ENCODE measurements around the gene FOXI3. TPM values are rescaled to one million over a fixed set of nuclear protein-coding genes. Genes with fewer than 3 reads are reported as not detected.

Gene FOXI3
- total RNA-seq (not detected), polyA plus RNA-seq (not detected)

GRCh38 chr2:88452565-88452905, at the start of gene FOXI3:
Gene FOXI3, minus strand, starts transcription at chr2:88452693. Its CDS starts 158 bp downstream, at chr2:88452535.
- no peak within 1 kb of the TSS for H3K27ac ChIP-seq (ENCODE audit: low read depth, low read length)
- Mint-ChIP-seq H3K4me1 (peaks cover 8 to 15% (median 9%) of the 10 kb centered on the region in 3 donors), H3K9me3 (peaks cover 0 to 9% (median 4%) of the 10 kb centered on the region in 5 donors), H3K27ac (peak within 1 kb of the TSS in 1 of 8 donors; percentile 56), H3K4me3 (peak within 1 kb of the TSS; percentile 54 to 87 (median 76)), H3K27me3 (peaks cover 55 to 70% of the 10 kb centered on the region in 2 donors), H3K36me3 (peaks cover 0 to 4% (median 0%) of the 10 kb centered on the region in 3 donors)
- POLR2A ChIA-PET: no interaction called here
- CTCF ChIA-PET: no interaction called here
- peaks cover 36% of the 10 kb centered on the region for H3K27me3 ChIP-seq (ENCODE audit: insufficient read depth, low read length, poor library complexity, severe bottlenecking)
- DNase-seq: no peak
- H3K9me3 ChIP-seq (ENCODE audit: low read length): no peaks in the 10 kb centered on the region
- H3K4me3 ChIP-seq (ENCODE audit: low read length): no peak within 1 kb of the TSS
- no peaks in the 10 kb centered on the region for H3K4me1 ChIP-seq (ENCODE audit: insufficient read depth, low read length)
- H3K36me3 ChIP-seq (ENCODE audit: insufficient read depth, low read length): no peaks in the 10 kb centered on the region

DNA sequence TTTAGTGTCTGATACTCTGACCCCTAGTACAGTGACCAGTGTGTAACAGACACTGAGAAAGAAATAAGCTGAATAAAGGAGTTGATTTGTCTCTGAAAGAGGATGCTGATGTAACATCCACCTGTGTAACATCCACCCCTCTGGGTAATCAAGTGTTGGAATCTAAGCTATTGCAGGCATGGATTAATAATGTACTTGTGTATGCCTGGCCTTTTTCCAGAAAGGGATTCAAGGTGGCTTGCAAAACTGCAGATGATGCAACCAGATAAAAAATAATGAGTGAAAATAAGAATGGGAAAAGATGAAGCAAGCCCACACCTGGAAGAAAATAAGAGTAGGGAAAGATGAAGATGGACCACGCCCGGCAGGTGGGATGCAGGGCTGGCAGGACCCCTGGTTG, 48.2 kb upstream of the FOXI3 start:
- DNase-seq: no peak
- Mint-ChIP-seq H3K36me3 (no peaks in the 10 kb centered on the region), H3K27ac (no peak overlapping the region), H3K4me1 (no peaks in the 10 kb centered on the region), H3K27me3 (peaks cover 11 to 33% of the 10 kb centered on the region in 2 donors), H3K4me3 (no peak overlapping the region), H3K9me3 (peaks cover 0 to 10% (median 2%) of the 10 kb centered on the region in 5 donors)
- no peak overlapping the region for H3K4me3 ChIP-seq (ENCODE audit: low read length)
- H3K27me3 ChIP-seq (ENCODE audit: insufficient read depth, low read length, poor library complexity, severe bottlenecking): no peaks in the 10 kb centered on the region
- no peak overlapping the region for H3K27ac ChIP-seq (ENCODE audit: low read depth, low read length)
- no peaks in the 10 kb centered on the region for H3K36me3 ChIP-seq (ENCODE audit: insufficient read depth, low read length)
- POLR2A ChIA-PET: no interaction called here
- CTCF ChIA-PET: no interaction called here
- no peaks in the 10 kb centered on the region for H3K4me1 ChIP-seq (ENCODE audit: insufficient read depth, low read length)
- no peaks in the 10 kb centered on the region for H3K9me3 ChIP-seq (ENCODE audit: low read length)

DNA sequence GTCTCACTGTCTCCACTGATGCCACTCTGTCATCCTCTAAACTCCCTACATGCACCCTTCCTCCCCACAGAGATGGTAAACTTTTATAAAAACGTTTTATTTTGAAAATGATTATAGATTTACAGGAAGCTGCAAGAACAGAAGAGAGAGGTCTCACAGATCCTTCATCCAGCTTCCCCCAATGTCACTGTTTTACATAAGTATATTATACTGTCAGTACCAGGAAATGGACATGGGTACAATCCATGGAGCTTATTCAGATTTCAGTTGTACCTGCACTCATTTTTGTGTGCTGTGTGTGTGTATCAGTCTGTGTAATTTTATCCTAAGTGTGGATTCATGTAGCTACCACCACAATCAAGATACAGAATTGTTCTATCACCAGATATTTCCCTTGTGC, 46.7 kb upstream of the FOXI3 start:
- Mint-ChIP-seq H3K4me3 (no peak overlapping the region), H3K9me3 (peaks cover 0 to 10% (median 2%) of the 10 kb centered on the region in 5 donors), H3K27me3 (peaks cover 15 to 40% of the 10 kb centered on the region in 2 donors), H3K36me3 (no peaks in the 10 kb centered on the region), H3K27ac (no peak overlapping the region), H3K4me1 (no peaks in the 10 kb centered on the region)
- Histone ChIP-seq H3K27ac (ENCODE audit: low read depth, low read length) (no peak overlapping the region), H3K4me3 (ENCODE audit: low read length) (no peak overlapping the region), H3K36me3 (ENCODE audit: insufficient read depth, low read length) (no peaks in the 10 kb centered on the region), H3K27me3 (ENCODE audit: insufficient read depth, low read length, poor library complexity, severe bottlenecking) (no peaks in the 10 kb centered on the region), H3K4me1 (ENCODE audit: insufficient read depth, low read length) (no peaks in the 10 kb centered on the region), H3K9me3 (ENCODE audit: low read length) (no peaks in the 10 kb centered on the region)
- DNase-seq: no peak
- ChIA-PET POLR2A (no interaction called here), CTCF (no interaction called here)

GRCh38 chr2:88493481-88493880, 41.0 kb upstream of the FOXI3 start:
- Mint-ChIP-seq H3K4me1 (no peaks in the 10 kb centered on the region), H3K27me3 (peaks cover 8 to 43% of the 10 kb centered on the region in 2 donors), H3K27ac (no peak overlapping the region), H3K4me3 (no peak overlapping the region), H3K36me3 (no peaks in the 10 kb centered on the region), H3K9me3 (no peaks in the 10 kb centered on the region)
- H3K36me3 ChIP-seq (ENCODE audit: insufficient read depth, low read length): no peaks in the 10 kb centered on the region
- ChIA-PET CTCF (no interaction called here), POLR2A (no interaction called here)
- H3K4me1 ChIP-seq (ENCODE audit: insufficient read depth, low read length): no peaks in the 10 kb centered on the region
- no peak for DNase-seq
- no peak overlapping the region for H3K4me3 ChIP-seq (ENCODE audit: low read length)
- no peaks in the 10 kb centered on the region for H3K9me3 ChIP-seq (ENCODE audit: low read length)
- H3K27ac ChIP-seq (ENCODE audit: low read depth, low read length): no peak overlapping the region
- H3K27me3 ChIP-seq (ENCODE audit: insufficient read depth, low read length, poor library complexity, severe bottlenecking): no peaks in the 10 kb centered on the region

DNA sequence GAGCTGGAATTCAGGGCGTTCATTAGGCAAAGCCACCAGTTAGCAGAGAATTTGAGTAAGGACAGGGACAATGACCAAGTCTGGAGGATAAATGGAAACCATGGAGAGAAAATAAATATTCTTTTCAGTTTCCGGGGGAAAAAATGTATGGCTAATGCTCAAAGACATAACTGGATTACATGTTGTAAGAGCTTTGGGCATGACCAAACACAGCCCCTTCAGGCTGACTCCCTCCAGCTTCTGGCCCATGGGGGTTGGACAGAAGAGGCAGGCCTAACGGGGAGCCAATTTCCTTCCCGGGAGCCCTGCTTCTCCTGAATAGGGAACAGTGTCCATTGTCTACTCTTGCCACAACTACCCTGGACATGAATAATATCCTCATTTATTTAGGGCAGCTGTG, 39.5 kb upstream of the FOXI3 start:
- H3K27ac ChIP-seq (ENCODE audit: low read depth, low read length): no peak overlapping the region
- H3K4me3 ChIP-seq (ENCODE audit: low read length): no peak overlapping the region
- Mint-ChIP-seq H3K27ac (no peak overlapping the region), H3K36me3 (no peaks in the 10 kb centered on the region), H3K4me1 (no peaks in the 10 kb centered on the region), H3K9me3 (no peaks in the 10 kb centered on the region), H3K4me3 (no peak overlapping the region), H3K27me3 (peaks cover 8 to 40% of the 10 kb centered on the region in 2 donors)
- POLR2A ChIA-PET: no interaction called here
- no peaks in the 10 kb centered on the region for H3K9me3 ChIP-seq (ENCODE audit: low read length)
- H3K4me1 ChIP-seq (ENCODE audit: insufficient read depth, low read length): no peaks in the 10 kb centered on the region
- no peaks in the 10 kb centered on the region for H3K27me3 ChIP-seq (ENCODE audit: insufficient read depth, low read length, poor library complexity, severe bottlenecking)
- DNase-seq: no peak
- CTCF ChIA-PET: no interaction called here
- no peaks in the 10 kb centered on the region for H3K36me3 ChIP-seq (ENCODE audit: insufficient read depth, low read length)

DNA sequence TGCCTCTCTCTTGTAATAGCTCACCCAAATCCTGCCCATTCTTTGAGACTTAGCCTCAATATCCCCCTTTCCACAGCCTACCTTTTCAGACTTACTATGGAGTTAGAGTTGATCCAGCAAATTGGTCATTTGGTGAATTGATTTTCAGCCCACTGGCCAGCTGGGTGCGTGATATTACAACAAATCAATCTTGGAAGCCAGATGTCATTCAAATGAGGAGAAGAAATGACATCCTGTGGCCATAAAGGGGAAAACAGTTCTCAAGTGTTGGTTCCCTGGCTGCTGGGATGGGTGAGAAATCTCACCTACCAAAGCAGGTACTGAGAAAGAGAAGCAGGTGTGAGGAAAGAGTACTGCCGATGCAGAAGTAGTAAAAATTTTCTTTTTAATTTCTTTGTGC, 36.7 kb upstream of the FOXI3 start:
- CTCF ChIA-PET: no interaction called here
- POLR2A ChIA-PET: no interaction called here
- no peak overlapping the region for H3K27ac Mint-ChIP-seq

GRCh38 chr2:88483200-88483599, 30.7 kb upstream of the FOXI3 start:
- H3K9me3 ChIP-seq (ENCODE audit: low read length): no peaks in the 10 kb centered on the region
- no peak for DNase-seq
- ChIA-PET CTCF (no interaction called here), POLR2A (no interaction called here)
- Mint-ChIP-seq H3K27ac (no peak overlapping the region), H3K27me3 (peaks cover 5 to 22% of the 10 kb centered on the region in 2 donors), H3K4me1 (no peaks in the 10 kb centered on the region), H3K4me3 (no peak overlapping the region), H3K9me3 (no peaks in the 10 kb centered on the region), H3K36me3 (no peaks in the 10 kb centered on the region)
- no peaks in the 10 kb centered on the region for H3K4me1 ChIP-seq (ENCODE audit: insufficient read depth, low read length)
- H3K36me3 ChIP-seq (ENCODE audit: insufficient read depth, low read length): no peaks in the 10 kb centered on the region
- H3K4me3 ChIP-seq (ENCODE audit: low read length): no peak overlapping the region
- no peak overlapping the region for H3K27ac ChIP-seq (ENCODE audit: low read depth, low read length)
- H3K27me3 ChIP-seq (ENCODE audit: insufficient read depth, low read length, poor library complexity, severe bottlenecking): no peaks in the 10 kb centered on the region

More for the DNA sequence above, 36.7 kb upstream of the FOXI3 start:
- Mint-ChIP-seq H3K4me3 (no peak overlapping the region), H3K4me1 (no peaks in the 10 kb centered on the region), H3K9me3 (no peaks in the 10 kb centered on the region), H3K27me3 (peaks cover 4 to 31% of the 10 kb centered on the region in 2 donors), H3K36me3 (no peaks in the 10 kb centered on the region)
- DNase-seq: no peak
- H3K27me3 ChIP-seq (ENCODE audit: insufficient read depth, low read length, poor library complexity, severe bottlenecking): no peaks in the 10 kb centered on the region
- H3K9me3 ChIP-seq (ENCODE audit: low read length): no peaks in the 10 kb centered on the region
- no peaks in the 10 kb centered on the region for H3K36me3 ChIP-seq (ENCODE audit: insufficient read depth, low read length)
- no peak overlapping the region for H3K4me3 ChIP-seq (ENCODE audit: low read length)
- H3K4me1 ChIP-seq (ENCODE audit: insufficient read depth, low read length): no peaks in the 10 kb centered on the region
- no peak overlapping the region for H3K27ac ChIP-seq (ENCODE audit: low read depth, low read length)

GRCh38 chr2:88481691-88482336, 29.3 kb upstream of the FOXI3 start:
- CTCF ChIA-PET: no interaction called here
- Histone ChIP-seq H3K27ac (ENCODE audit: low read depth, low read length) (no peak overlapping the region), H3K4me1 (ENCODE audit: insufficient read depth, low read length) (no peaks in the 10 kb centered on the region), H3K27me3 (ENCODE audit: insufficient read depth, low read length, poor library complexity, severe bottlenecking) (no peaks in the 10 kb centered on the region), H3K4me3 (ENCODE audit: low read length) (no peak overlapping the region), H3K9me3 (ENCODE audit: low read length) (no peaks in the 10 kb centered on the region), H3K36me3 (ENCODE audit: insufficient read depth, low read length) (no peaks in the 10 kb centered on the region)
- Mint-ChIP-seq H3K27me3 (peaks cover 7 to 31% of the 10 kb centered on the region in 2 donors), H3K27ac (no peak overlapping the region), H3K36me3 (no peaks in the 10 kb centered on the region), H3K4me1 (no peaks in the 10 kb centered on the region), H3K9me3 (no peaks in the 10 kb centered on the region), H3K4me3 (no peak overlapping the region)
- no peak for DNase-seq
- POLR2A ChIA-PET: no interaction called here

DNA sequence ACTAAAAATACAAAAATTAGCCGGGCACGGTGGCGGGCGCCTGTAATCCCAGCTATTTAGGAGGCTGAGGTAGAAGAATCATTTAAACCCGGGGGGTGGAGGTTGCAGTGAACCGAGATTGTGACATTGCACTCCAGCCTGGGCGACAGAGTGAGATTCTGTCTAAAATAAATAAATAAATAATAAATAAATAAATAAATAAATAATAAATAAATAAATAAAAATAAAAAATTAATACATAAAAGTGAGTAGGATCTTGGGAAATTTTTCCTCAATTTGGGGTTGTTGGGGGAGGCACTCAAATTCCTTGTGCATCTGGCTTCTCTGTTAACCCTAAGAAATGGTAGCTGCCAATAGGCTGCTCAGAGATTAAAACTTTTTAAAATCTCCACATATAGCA, 20.3 kb upstream of the FOXI3 start:
- no peaks in the 10 kb centered on the region for H3K36me3 Mint-ChIP-seq
- no peaks in the 10 kb centered on the region for H3K4me1 ChIP-seq (ENCODE audit: insufficient read depth, low read length)
- ChIA-PET CTCF (no interaction called here), POLR2A (no interaction called here)
- H3K4me1 Mint-ChIP-seq: no peaks in the 10 kb centered on the region
- H3K36me3 ChIP-seq (ENCODE audit: insufficient read depth, low read length): no peaks in the 10 kb centered on the region
- peaks cover 13 to 31% of the 10 kb centered on the region in 2 donors for H3K27me3 Mint-ChIP-seq
- H3K27me3 ChIP-seq (ENCODE audit: insufficient read depth, low read length, poor library complexity, severe bottlenecking): no peaks in the 10 kb centered on the region
- no peaks in the 10 kb centered on the region for H3K9me3 ChIP-seq (ENCODE audit: low read length)
- H3K4me3 Mint-ChIP-seq: no peak overlapping the region
- H3K27ac ChIP-seq (ENCODE audit: low read depth, low read length): no peak overlapping the region
- DNase-seq: no peak
- H3K9me3 Mint-ChIP-seq: peaks cover 0 to 2% (median 0%) of the 10 kb centered on the region in 5 donors
- no peak overlapping the region for H3K27ac Mint-ChIP-seq
- H3K4me3 ChIP-seq (ENCODE audit: low read length): no peak overlapping the region

Data from CD8-positive, alpha-beta memory T cell (primary cell).